ENCODE measurements around the gene TBC1D1.

TBC1D1 gene

GRCh38 chr4:37924946-37925345 is 34.1 kb downstream of the TBC1D1 start:
- no peak for DNase-seq (ENCODE audit: low read depth)

- DNase-seq (ENCODE audit: low read depth) = no peak
These were observed 36.5 kb downstream of the TBC1D1 start for GRCh38 chr4:37927434-37927833.

- DNase-seq (ENCODE audit: low read depth) = no peak
These were observed 37.8 kb downstream of the TBC1D1 start for GRCh38 chr4:37928426-37929416.

- DNase-seq (ENCODE audit: low read depth) = no peak
These were observed 43.2 kb downstream of the TBC1D1 start for GRCh38 chr4:37934096-37934495.

- no peak for DNase-seq (ENCODE audit: low read depth)
These were observed 43.7 kb downstream of the TBC1D1 start for GRCh38 chr4:37934609-37935008.

- no peak for DNase-seq (ENCODE audit: low read depth)
These were observed 44.1 kb downstream of the TBC1D1 start for GRCh38 chr4:37935026-37935425.

- no peak for DNase-seq (ENCODE audit: low read depth)
These were observed 46.1 kb downstream of the TBC1D1 start for GRCh38 chr4:37936889-37937498.

GRCh38 chr4:37938208-37938607 is 47.3 kb downstream of the TBC1D1 start:
- no peak for DNase-seq (ENCODE audit: low read depth)

GRCh38 chr4:37946503-37947179 is 55.8 kb downstream of the TBC1D1 start:
- no peak for DNase-seq (ENCODE audit: low read depth)

- DNase-seq (ENCODE audit: low read depth) = no peak
These were observed 57.7 kb downstream of the TBC1D1 start for GRCh38 chr4:37948542-37948941.

GRCh38 chr4:37949636-37950426 is 58.9 kb downstream of the TBC1D1 start:
- no peak for DNase-seq (ENCODE audit: low read depth)

GRCh38 chr4:37951461-37952352 is 60.8 kb downstream of the TBC1D1 start:
- no peak for DNase-seq (ENCODE audit: low read depth)

GRCh38 chr4:37953156-37953555 is 62.3 kb downstream of the TBC1D1 start:
- DNase-seq (ENCODE audit: low read depth) = no peak

GRCh38 chr4:37953620-37954293 is 62.9 kb downstream of the TBC1D1 start:
- DNase-seq (ENCODE audit: low read depth) = no peak

GRCh38 chr4:37956941-37957340 is 66.1 kb downstream of the TBC1D1 start:
- no peak for DNase-seq (ENCODE audit: low read depth)

GRCh38 chr4:37958932-37959331 is 68.0 kb downstream of the TBC1D1 start:
- no peak for DNase-seq (ENCODE audit: low read depth)

- no peak for DNase-seq (ENCODE audit: low read depth)
These were observed 69.2 kb downstream of the TBC1D1 start, which contains the start of gene PTTG2 for GRCh38 chr4:37960098-37960497. PTTG2 (plus strand) TSS chr4:37960398; CDS start chr4:37960435, 37 bp downstream.

- DNase-seq (ENCODE audit: low read depth) = no peak
These were observed 70.0 kb downstream of the TBC1D1 start for GRCh38 chr4:37960679-37961450.

GRCh38 chr4:37964734-37965457 is 74.0 kb downstream of the TBC1D1 start:
- no peak for DNase-seq (ENCODE audit: low read depth)
